ENCODE results near the gene SMOC2.

SMOC2 gene

DNA sequence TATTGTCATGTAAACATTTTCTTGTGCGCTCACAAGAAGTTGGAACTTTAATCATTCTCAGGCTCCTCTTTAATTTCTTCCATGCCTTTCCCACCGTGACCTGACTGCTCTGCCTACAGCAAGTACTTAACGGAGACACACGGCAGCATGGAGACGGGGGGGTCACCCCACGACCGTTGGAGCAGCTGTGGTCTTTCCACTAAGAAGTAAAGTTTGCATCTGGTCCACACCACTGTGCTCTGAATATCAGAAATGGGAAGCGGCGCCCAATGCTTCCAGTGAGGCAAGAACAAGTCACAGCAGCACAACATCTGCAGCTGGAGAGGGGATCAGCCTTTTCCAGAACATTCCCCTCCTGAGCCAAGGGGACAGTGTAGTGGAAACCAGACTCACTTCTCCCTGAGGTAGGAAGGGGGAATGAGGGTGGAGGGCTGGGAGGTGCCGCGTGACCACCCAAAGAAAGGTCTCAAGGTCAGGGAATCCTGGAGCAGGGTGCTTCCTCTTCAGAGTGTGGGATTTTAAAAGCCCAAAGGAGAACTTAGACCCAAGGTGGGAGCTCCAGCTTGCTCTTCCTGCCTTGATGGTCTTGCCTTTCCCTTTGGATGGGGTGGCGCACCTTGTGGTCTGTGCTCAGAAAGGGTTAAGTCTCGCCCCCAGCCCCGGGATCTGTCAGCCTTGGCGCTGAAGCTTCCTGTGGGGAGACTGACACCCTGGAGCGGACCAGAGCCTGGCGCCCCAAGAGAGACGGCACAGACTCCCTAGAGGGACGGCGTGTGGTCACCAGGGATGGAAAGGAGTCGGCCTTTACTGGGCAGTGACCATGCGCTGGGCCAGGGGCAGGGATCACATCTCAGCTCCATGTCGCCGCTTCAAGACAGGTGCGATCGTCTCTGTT, 25.6 kb upstream of the SMOC2 start:
- no peak overlapping the region for H3K4me3 ChIP-seq (ENCODE audit: low read depth, low read length)
- TF ChIP-seq, protein P1, sequence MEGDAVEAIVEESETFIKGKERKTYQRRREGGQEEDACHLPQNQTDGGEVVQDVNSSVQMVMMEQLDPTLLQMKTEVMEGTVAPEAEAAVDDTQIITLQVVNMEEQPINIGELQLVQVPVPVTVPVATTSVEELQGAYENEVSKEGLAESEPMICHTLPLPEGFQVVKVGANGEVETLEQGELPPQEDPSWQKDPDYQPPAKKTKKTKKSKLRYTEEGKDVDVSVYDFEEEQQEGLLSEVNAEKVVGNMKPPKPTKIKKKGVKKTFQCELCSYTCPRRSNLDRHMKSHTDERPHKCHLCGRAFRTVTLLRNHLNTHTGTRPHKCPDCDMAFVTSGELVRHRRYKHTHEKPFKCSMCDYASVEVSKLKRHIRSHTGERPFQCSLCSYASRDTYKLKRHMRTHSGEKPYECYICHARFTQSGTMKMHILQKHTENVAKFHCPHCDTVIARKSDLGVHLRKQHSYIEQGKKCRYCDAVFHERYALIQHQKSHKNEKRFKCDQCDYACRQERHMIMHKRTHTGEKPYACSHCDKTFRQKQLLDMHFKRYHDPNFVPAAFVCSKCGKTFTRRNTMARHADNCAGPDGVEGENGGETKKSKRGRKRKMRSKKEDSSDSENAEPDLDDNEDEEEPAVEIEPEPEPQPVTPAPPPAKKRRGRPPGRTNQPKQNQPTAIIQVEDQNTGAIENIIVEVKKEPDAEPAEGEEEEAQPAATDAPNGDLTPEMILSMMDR (IDR thresholded peaks at IDR 0.05; ENCODE audit: low read depth, low read length), result no peak

DNA sequence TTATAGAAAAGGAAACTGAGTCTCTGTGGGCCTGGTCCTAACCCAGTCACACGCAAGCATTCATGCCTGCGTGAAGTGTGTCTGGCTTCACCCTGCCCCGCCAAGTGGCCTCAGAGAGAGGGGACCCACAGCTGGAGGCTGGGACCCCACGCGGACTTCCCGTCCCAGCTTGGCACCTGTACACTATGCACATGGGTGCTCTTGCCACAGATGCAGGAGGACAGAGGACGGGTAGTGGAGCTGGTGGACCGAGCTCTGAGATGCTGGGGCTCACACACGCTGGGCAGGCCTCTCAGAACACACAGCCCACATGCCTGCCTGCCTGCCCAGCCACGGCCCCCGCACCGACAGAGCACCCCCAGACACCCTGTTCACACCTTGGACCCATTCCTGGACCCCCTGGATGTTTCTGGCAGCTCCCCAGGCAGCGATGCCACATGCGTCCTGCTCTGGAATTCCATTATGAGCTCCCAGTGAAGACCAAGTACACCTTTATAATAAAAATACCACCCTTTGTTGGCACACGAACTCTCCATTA, 24.9 kb upstream of the SMOC2 start:
- TF ChIP-seq, protein P1 (IDR thresholded peaks at IDR 0.05; ENCODE audit: low read depth, low read length), result no peak
- no peak overlapping the region for H3K4me3 ChIP-seq (ENCODE audit: low read depth, low read length)

- TF ChIP-seq, protein P1 (IDR thresholded peaks at IDR 0.05; ENCODE audit: low read depth, low read length), result no peak
- no peak overlapping the region for H3K4me3 ChIP-seq (ENCODE audit: low read depth, low read length)
These were observed 24.5 kb upstream of the SMOC2 start for GRCh38 chr6:168416531-168416930.

DNA sequence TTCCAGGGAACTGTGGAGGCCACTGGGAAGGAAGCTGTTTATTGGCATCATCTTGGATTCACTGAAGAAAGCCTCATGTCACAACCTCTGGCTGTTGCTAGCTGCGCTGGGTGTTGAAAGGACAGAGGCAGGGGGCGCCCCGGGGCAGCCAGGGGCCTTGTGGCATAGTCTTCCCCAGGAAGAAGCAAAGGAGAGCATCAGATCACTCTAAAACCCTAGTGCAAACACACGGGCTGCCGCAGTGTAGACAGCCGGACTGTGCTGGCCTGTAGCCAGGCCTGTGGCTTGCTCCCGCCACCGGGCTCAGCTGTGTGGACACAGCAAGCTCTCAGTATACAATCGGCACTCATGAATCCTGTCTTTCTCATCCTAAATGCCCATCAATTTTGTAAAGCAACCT, 23.8 kb upstream of the SMOC2 start:
- H3K4me3 ChIP-seq (ENCODE audit: low read depth, low read length), result no peak overlapping the region
- TF ChIP-seq, protein P1 (IDR thresholded peaks at IDR 0.05; ENCODE audit: low read depth, low read length), result no peak

DNA sequence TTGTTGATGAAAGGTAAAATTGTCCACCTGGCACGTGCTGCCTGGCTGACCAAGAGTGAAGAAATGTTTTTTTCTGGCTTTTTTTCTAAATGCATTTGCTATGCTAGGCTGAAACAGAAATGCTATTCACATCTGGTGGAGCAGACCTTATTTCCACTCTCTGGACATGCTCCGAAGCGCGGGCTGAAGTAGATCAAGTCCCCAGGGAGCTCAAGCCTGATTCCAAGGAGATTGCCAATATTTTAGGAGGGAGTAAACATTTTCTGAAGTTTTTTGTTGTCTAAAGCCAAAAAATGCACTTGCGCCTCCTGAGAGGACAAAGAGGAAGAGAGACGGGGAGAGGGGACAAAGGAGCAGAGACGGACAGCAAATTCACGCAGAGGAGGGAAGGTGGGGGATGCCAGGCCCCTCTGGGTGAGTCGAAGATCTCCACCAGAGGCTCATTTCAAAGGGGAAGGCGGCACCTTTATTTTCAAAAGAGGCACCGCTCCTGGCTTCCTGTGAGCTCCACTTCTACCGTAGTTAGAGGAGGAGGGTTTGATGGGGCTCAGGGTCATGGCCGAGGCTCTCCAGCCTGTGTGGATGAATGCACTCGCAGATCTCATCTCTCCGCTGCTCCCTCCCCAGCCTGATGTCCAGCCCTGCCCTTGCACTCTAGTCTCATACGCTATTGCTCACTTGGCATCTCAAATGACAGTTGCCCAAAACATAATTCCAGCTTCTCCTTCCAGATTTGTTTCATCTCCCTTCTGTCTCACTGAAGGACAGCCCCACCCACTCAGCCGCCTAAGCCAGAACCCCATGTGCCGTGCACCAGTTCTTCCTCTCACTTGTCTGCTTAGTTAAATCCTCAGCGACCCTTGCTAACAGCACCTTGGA, 23.1 kb upstream of the SMOC2 start:
- no peak overlapping the region for H3K4me3 ChIP-seq (ENCODE audit: low read depth, low read length)
- TF ChIP-seq, protein P1 (IDR thresholded peaks at IDR 0.05; ENCODE audit: low read depth, low read length), result no peak

DNA sequence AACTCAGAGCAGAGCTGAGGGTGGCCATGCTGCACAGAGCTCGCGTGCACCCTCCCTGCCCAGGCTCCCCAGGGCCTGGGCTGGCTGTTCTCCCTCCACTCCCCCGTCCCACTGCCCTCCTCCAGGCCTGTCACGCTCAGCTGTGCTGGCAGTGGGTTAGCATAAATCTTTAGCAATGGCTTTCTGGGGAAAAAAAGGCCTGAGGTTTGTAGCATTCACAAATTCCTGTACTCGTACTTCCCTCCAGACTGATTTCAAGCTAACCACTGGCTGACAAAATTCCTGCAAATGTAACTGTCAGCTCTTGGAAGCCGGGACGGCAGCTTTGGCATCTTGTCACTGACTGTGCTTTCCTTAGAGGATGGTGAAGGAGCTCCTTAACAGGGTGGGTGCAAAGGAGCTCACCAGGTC, 22.3 kb upstream of the SMOC2 start:
- TF ChIP-seq, protein P1 (IDR thresholded peaks at IDR 0.05; ENCODE audit: low read depth, low read length), result no peak
- no peak overlapping the region for H3K4me3 ChIP-seq (ENCODE audit: low read depth, low read length)

Data from WI38 (cell line).